ENCODE measurements around the gene MSH2. TPM values are rescaled to one million over a fixed set of nuclear protein-coding genes. Genes with fewer than 3 reads are reported as not detected.

Gene MSH2
- total RNA-seq = 11.0 and 13.7 TPM in 2 replicates

DNA sequence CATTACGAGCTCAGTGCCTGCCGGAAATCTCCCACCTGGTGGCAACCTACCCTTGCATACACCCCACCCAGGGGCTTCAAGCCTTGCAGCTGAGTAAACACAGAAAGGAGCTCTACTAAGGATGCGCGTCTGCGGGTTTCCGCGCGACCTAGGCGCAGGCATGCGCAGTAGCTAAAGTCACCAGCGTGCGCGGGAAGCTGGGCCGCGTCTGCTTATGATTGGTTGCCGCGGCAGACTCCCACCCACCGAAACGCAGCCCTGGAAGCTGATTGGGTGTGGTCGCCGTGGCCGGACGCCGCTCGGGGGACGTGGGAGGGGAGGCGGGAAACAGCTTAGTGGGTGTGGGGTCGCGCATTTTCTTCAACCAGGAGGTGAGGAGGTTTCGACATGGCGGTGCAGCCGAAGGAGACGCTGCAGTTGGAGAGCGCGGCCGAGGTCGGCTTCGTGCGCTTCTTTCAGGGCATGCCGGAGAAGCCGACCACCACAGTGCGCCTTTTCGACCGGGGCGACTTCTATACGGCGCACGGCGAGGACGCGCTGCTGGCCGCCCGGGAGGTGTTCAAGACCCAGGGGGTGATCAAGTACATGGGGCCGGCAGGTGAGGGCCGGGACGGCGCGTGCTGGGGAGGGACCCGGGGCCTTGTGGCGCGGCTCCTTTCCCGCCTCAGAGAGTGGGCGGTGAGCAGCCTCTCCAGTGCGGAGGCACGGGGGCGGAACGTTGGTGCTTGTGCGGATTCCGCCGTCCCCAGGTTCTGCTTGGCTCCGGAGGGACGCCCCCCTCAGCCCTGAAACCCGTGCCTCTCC is at the start of gene MSH2:
Gene MSH2, plus strand, starts transcription at position 352 of the 804 bp plus-strand sequence. Its CDS starts 36 bp downstream, at position 388.

Other genes starting within 250 kb of the MSH2 start
- 0.28 and 0.37 TPM in 2 replicates for gene STPG4, start 247.8 kb upstream of the MSH2 start, total RNA-seq
- gene CALM2, start 226.6 kb upstream of the MSH2 start, total RNA-seq = 526 and 690 TPM in 2 replicates
- 0.09 and 0.14 TPM in 2 replicates for gene EPCAM, start 33.8 kb upstream of the MSH2 start, total RNA-seq
- 0.28 and 6.4 TPM in 2 replicates for gene KCNK12, start 167.8 kb downstream of the MSH2 start, total RNA-seq

All from smooth muscle cell of bladder (primary cell).